IPS-NIHi11 (cell line): Measurements from ENCODE around the gene MGAT5B.
A peak's percentile ranks its signal among the peaks of the same experiment; 100 is the strongest.

ENCODE experiments used
- DNase-seq: peaks from one replicate; pipeline ENCODE4 v3.0.0; 2012; ENCODE audit warnings: mixed read lengths, low spot score

The MGAT5B gene

GRCh38 chr17:76879691-76880090, 11.5 kb downstream of the MGAT5B start:
- DNase-seq = no peak

DNA sequence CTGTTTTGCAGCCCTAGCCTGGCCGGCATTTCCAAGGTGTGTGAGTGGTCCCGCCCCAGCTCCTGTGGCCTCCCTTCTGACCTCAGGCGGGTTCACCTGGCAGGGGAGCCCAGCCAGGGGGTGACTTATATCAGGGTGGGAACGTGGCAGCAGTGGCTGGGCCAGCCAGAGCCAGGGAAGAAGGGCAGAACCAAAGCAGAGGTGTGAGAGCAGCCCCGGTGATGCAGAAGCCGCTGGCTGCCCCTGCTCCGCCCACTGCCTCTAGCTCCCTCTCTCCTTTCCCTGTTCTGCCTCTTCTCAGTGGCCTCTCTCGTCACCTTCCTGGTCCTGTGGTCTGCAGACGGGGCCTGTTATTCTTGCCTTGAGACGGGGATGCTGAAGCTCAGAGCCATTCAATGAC, 12.1 kb downstream of the MGAT5B start:
- DNase-seq = no peak

DNA sequence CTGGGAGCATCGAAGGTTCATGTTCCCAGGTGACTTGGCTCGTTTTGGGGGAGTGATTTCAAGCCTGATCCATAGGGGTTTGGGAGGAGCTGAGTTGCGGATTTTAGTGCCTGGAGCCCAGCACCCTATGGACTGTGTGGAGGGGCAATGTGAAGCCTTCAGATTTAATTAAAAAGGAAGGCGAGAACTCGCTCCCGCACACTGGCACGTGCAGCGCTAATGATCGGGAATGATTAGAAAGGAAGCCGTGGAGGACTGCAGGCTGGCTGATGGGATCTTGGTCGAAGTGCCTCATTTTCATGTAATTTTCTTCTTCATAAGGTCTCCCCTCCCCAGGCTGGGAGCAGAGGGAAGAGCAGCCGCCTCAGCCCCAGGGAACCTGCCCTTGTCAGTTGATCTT, 12.8 kb downstream of the MGAT5B start:
- no peak for DNase-seq

- DNase-seq = no peak
These were observed 13.2 kb downstream of the MGAT5B start for GRCh38 chr17:76881408-76881807.

- DNase-seq = no peak
These were observed 13.8 kb downstream of the MGAT5B start for GRCh38 chr17:76881966-76882365.

DNA sequence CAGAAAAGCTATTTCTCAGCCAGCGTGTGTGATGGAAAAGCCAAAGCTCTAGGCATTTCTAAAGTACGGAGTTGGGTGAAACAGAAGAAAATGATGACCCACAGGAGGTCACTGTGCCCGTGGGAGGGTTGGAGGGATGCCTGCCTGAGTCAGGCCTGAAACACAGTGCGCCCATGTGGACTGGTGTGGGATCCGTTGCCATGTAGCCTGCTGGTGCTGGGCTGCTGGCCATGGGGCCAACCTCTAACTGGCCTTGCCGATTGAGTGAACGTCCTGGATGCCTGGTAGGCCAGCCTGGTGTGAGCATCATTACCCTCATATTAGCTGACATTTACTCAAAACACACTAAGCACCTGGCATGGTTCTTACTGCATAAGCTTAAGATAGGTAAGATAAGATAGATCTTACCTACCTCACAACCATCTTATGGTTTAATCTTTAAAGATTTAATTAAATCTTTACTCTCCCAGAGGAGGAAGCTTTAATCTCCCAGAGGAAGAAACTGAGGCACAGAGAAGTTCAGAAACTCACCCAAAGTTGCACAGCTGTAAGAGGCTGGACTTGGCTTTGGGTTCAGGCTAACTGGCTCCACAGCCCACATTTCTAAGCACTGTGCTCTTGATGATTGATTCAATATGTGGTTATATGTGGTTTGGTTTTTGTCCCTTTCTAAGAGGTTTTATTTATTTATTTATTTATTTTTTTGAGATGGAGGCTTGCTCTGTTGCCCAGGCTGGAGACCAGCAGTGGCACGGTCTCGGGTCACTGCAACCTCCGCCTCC, 15.7 kb downstream of the MGAT5B start:
- DNase-seq = no peak

DNA sequence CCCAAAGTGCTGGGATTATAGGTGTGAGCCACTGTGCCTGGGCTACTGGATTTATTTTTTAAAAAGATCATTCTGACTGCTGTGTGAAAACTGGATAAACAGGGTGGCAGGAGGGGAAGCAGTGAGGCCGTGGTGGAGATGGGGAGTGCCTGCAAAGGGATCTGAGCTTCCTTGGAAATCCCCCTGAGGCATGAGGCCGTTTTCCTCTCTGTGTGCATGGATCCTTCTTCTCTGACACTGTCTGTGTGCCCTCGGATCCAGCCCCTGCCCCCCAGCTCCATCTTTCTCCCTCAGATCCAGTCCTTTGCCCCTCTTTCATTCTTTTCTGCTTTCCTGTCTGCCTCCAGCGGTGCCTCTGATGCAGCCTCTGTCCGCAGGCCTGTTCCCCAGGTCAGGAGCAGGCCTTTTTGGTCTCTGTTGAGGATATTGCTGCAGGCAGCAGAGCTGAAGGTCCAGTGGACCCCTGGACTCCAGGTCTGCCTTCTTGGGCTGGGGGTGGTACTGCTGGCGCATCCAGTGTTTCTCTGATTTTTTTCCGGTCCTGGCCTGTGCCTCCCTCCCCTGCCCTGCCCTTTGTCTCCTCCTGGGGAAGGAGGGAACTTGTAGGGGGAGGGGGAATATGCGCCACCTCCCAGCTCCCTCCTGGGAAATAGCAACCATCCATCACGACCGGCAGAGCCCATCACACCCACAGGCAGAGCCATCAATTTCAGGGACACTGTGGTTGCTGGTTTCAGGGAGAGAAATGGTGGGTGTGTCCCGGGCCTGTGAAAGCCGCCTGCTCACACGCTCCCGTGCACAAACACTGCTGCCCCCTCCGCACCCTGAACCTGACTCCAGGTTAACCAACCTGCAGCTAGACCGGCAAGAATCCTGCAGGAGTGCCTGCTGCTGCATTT, 17.0 kb downstream of the MGAT5B start:
- peak; percentile 66 for DNase-seq

DNA sequence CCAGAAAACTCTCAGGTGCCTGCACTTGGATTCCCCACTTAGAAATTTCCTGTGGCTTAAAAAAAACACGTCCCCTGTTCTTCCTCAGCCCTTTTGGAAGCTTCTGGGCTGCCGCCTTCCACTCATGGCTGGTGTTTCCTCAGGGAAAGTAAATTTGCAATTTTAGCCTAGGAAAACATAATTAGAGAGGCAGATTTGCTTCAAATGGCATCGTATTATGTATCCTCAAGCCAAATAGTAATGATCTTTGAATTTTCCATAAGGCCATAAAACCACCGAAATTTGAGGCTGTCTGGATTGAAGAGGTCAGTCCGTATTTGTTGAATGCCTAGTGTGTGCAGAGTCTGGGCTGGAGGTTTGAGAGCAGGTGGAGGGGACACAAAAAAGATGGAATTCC, 17.7 kb downstream of the MGAT5B start:
- no peak for DNase-seq

GRCh38 chr17:76886395-76886794, 18.2 kb downstream of the MGAT5B start:
- DNase-seq = no peak

DNA sequence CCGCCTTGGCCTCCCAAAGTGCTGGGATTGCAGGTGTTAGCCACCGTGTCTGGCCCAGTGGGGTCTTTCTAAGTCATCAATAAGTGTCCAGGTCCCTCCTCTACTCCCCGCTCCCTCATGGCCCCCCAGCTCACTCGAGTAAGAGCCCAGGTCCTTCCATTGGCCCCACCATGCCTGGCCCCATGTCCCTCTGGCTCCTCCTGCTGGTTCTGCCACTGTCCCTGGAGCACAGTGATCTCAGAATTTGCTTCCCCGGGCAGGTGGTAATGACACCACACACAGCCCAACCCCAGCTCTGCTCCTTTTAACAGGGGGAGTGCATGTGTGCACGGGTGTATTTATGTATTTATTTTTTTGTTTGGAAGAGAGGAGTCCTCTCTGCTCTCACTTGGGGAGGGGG, 19.6 kb downstream of the MGAT5B start:
- DNase-seq = no peak

- DNase-seq = peak; percentile 87
These were observed 20.5 kb downstream of the MGAT5B start for GRCh38 chr17:76888661-76889060.

DNA sequence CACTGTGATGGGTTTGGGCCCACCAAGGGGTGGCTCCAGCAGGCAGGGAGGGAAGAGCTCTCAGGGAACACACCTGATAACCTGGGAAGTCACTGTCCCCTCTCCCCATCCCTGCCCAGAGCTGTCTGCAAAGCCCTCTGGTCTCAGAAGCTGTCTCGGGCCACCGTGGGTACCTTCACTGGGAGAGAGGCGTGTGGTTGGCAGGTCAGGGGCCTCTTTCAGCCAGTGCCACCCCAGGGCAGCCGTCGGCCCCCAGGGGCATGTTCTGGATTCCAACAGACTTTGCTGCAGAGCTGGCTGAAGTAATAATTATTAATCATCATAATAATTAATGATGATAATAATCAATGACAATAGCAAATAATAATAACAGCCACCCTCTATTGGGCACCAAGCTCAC, 21.1 kb downstream of the MGAT5B start:
- DNase-seq = no peak

DNA sequence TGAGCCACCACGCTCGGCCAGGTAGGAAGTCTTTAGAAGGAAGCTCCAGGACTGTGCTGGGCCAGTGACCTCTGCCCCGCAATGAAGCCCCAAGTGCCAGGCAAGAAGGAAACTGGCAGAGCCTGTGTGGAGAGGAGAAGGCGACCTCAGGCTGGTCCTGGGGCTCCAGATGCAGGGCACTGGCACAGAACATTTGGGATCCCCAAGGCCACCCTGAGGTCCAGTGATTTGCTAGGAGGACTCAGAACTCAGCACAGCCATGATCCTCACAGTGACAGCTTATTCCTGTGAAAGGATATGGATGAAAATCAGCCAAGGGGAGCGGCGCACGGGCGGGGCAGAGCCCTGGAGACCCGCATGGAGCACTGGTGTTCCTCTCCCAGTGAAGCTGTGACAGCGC, 24.1 kb downstream of the MGAT5B start:
- no peak for DNase-seq

GRCh38 chr17:76893623-76894334, 25.6 kb downstream of the MGAT5B start:
- no peak for DNase-seq

GRCh38 chr17:76894842-76895241, 26.6 kb downstream of the MGAT5B start:
- DNase-seq = no peak

DNA sequence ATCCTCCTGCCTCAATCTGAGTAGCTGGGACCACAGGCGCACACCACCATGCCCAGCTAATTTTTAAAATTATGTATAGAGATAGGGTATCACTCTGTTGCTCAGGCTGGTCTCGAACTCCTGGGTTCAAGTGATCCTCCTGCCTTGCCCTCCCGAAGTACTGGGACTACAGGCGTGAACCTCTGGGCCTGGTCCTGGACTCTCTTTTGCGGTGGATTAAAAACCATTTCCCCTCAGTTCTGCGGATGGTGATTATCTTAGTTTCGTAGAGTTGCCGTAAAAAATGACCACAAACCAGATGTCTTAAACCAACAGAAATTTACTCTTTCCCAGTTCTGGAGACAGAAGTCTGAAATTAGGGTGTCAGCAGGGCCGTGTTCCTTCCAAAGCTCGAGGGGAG, 28.8 kb downstream of the MGAT5B start:
- DNase-seq = no peak

- DNase-seq = no peak
These were observed 31.2 kb downstream of the MGAT5B start for GRCh38 chr17:76899414-76899813.

DNA sequence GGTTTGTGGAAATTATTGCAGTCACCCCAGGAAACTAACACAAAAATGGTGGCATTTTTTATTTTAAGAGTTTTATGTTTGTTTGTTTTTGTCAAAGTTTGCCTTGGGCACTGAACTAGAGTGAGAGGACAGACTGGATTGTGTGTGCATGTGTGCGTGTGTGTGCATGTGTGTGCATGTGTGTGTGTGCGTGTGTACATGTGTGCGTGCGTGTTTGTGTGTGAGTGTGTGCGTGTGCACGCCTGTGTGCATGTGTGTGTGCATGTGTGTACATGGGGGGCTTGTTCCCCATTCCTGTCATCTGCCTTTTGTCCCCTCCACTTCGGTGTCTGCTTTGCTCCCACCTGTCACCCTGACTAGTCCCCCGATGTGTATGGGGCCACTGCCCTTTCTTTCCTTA, 32.5 kb downstream of the MGAT5B start:
- no peak for DNase-seq

GRCh38 chr17:76901542-76902197, 33.5 kb downstream of the MGAT5B start:
- no peak for DNase-seq

DNA sequence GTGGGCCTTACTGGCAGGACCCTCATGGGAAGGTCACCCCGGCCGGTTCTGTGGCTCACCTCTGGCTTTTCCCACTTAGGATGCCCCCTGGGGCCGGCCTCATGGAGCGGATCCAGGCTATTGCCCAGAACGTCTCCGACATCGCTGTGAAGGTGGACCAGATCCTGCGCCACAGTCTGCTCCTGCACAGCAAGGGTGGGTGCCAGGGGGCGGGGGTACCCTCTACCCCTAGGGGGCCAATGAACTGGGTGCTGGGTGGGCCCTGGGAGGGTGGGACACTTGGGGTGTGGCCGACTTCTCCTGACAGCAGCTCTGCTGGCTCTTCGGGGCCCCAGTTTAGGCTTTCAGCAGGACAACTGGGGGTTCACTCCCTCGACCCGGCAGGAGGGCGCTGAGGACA, 34.3 kb downstream of the MGAT5B start:
- DNase-seq = no peak

DNA sequence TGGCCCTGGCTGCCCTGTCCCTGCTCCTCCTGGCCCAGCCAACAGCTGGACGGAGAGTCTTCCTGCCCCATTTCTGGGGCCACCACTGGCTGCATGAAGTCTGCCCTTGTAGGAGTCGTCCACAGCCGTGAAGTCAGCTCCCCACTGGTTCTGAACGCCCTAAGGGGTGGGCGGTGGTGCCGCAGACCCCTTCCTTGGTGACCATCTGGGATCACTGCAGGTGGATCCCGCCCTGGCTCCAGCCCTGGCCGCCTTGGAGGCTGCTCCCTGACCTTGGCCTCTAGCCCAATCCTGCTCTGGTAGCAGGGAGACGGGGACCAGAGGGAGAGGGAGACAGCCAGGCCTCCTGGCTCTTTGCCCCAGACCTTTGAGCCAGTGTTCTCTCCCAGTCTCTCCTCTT, 35.4 kb downstream of the MGAT5B start:
- no peak for DNase-seq

DNA sequence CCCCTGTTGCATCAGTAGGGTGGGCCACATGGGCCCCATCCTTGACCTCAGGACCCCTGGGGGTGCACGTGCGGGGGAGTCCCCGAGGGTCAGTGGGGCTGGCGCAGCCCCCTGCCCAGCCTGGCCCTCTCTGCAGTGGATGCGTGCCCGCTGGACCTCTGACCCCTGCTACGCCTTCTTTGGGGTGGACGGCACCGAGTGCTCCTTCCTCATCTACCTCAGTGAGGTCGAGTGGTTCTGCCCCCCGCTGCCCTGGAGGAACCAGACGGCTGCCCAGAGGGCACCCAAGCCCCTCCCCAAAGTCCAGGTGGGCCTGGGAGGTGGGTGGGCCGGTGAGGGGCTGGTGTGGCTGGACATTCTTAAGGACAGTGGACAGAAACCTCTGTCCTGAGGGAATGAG, 35.9 kb downstream of the MGAT5B start:
- no peak for DNase-seq
